ENCODE results near the gene CYP4F22. TPM values are rescaled to one million over a fixed set of nuclear protein-coding genes. Genes with fewer than 3 reads are reported as not detected.
"Not testable (repeated sequence)": the region's sequence is repeated elsewhere in the genome, so short reads cannot be mapped to it uniquely, and the experiment has no call there.

CYP4F22 gene
- total RNA-seq, 1 donor from 2014 or later, result not detected

DNA sequence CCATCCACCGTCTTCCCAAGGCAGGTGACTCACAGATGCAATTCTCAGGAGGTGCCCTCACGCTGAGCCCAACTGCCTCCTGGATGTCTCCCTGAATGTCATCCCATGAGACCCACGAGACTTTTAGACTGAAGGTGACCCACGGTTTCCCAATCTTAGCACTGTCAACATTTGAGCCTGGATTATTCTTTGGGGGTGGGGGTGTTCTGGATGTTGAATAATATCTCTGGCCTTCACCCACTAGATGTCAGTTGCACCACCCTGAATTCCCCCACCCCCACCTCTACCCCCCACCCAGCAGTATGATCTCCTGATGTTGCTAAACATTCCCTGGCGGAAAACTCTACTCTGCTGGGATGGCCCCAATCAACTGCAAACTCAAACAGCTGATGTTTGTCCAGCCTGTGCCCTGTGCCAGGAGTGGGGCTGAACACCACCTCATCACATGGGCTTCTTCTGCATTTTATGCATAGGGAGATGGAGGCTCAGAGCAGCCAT lies 2.2 kb upstream of the CYP4F22 start:
- Mint-ChIP-seq H3K27ac (ENCODE audit: unreplicated experiment) (no peak overlapping the region), H3K4me1 (ENCODE audit: unreplicated experiment) (no peaks in the 10 kb centered on the region), H3K36me3 (ENCODE audit: low read depth, unreplicated experiment) (peaks cover 15% of the 10 kb centered on the region), H3K4me3 (ENCODE audit: unreplicated experiment) (no peak overlapping the region), H3K27me3 (ENCODE audit: unreplicated experiment) (peaks cover 9% of the 10 kb centered on the region), H3K9me3 (ENCODE audit: unreplicated experiment) (peaks cover 44% of the 10 kb centered on the region)
- DNase-seq (ENCODE audit: low spot score), result no peak
- TF ChIP-seq, protein P1, sequence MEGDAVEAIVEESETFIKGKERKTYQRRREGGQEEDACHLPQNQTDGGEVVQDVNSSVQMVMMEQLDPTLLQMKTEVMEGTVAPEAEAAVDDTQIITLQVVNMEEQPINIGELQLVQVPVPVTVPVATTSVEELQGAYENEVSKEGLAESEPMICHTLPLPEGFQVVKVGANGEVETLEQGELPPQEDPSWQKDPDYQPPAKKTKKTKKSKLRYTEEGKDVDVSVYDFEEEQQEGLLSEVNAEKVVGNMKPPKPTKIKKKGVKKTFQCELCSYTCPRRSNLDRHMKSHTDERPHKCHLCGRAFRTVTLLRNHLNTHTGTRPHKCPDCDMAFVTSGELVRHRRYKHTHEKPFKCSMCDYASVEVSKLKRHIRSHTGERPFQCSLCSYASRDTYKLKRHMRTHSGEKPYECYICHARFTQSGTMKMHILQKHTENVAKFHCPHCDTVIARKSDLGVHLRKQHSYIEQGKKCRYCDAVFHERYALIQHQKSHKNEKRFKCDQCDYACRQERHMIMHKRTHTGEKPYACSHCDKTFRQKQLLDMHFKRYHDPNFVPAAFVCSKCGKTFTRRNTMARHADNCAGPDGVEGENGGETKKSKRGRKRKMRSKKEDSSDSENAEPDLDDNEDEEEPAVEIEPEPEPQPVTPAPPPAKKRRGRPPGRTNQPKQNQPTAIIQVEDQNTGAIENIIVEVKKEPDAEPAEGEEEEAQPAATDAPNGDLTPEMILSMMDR (IDR thresholded peaks at IDR 0.05; ENCODE audit: unreplicated experiment), result no peak

- Mint-ChIP-seq H3K27ac (ENCODE audit: unreplicated experiment) (no peak overlapping the region), H3K36me3 (ENCODE audit: low read depth, unreplicated experiment) (peaks cover 10% of the 10 kb centered on the region), H3K4me3 (ENCODE audit: unreplicated experiment) (no peak overlapping the region), H3K9me3 (ENCODE audit: unreplicated experiment) (peaks cover 39% of the 10 kb centered on the region), H3K4me1 (ENCODE audit: unreplicated experiment) (no peaks in the 10 kb centered on the region), H3K27me3 (ENCODE audit: unreplicated experiment) (peaks cover 8% of the 10 kb centered on the region)
- TF ChIP-seq, protein P1 (IDR thresholded peaks at IDR 0.05; ENCODE audit: unreplicated experiment), result no peak
- no peak for DNase-seq (ENCODE audit: low spot score)
Measured at GRCh38 chr19:15507068-15508034, 974 bp upstream of the CYP4F22 start.

DNA sequence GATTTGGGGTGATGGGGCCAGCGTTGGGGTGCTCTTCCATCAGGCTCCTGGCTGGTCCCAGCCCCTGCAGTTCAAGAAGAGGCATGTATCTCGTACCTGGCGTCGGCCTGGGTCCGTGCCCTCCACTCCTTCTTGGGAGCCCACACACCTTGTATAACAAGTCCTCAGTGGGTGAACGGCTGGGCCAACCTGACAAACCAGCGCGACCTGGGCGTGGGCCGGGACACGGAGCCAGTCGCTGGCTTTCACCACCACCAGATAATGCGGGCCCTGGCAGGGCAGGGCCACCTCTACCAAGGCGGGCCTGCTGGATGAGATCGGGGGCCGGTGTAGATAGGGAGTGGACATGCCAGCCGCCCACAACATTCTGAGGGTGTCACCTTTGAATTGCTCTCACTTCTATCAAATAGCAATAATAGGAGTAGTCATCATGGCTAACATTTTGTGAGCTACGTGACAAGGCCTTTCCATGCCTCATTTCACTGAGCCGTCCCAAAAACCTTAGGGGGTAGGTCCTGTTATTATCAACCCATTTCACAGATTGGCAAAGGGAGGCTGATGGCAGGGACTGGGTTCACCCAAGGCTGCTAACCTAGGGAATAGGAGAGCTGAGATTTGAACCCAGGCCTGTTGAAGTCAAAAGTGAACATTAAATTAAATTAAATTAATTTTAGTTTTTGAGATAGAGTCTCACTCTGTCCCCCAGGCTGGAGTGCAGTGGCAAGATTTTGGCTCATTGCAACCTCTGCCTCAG lies 3.5 kb downstream of the CYP4F22 start:
- Mint-ChIP-seq H3K27me3 (ENCODE audit: unreplicated experiment) (peaks cover 8% of the 10 kb centered on the region), H3K4me3 (ENCODE audit: unreplicated experiment) (no peak overlapping the region), H3K27ac (ENCODE audit: unreplicated experiment) (no peak overlapping the region), H3K4me1 (ENCODE audit: unreplicated experiment) (no peaks in the 10 kb centered on the region), H3K36me3 (ENCODE audit: low read depth, unreplicated experiment) (peaks cover 7% of the 10 kb centered on the region), H3K9me3 (ENCODE audit: unreplicated experiment) (peaks cover 35% of the 10 kb centered on the region)
- DNase-seq (ENCODE audit: low spot score), result no peak
- TF ChIP-seq, protein P1 (IDR thresholded peaks at IDR 0.05; ENCODE audit: unreplicated experiment), result no peak

DNA sequence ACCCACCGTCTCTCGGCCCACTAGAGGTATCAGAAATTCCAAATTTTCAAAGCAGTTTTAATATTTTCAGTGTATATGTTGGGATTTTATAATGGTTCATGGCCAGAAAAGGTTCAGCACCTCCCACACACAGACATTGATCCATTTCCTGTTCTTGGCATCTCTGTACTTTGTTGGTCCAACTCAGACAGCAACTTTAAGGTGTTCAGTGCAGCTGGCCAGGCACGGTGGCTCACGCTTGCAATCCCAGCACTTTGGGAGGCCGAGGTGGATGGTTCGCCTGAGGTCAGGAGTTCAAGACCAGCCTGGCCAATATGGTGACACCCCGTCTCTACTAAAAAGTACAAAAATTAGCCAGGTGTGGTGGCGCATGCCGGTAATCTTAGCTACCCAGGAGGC lies 6.9 kb downstream of the CYP4F22 start:
- H3K27me3 Mint-ChIP-seq (ENCODE audit: unreplicated experiment); H3K4me1 Mint-ChIP-seq (ENCODE audit: unreplicated experiment); H3K4me3 Mint-ChIP-seq (ENCODE audit: unreplicated experiment); H3K27ac Mint-ChIP-seq (ENCODE audit: unreplicated experiment); DNase-seq (ENCODE audit: low spot score): not testable (repeated sequence)
- Mint-ChIP-seq H3K9me3 (ENCODE audit: unreplicated experiment) (peaks cover 30% of the 10 kb centered on the region), H3K36me3 (ENCODE audit: low read depth, unreplicated experiment) (peaks cover 11% of the 10 kb centered on the region)

GRCh38 chr19:15516363-15516762 lies 8.0 kb downstream of the CYP4F22 start:
- Mint-ChIP-seq H3K27ac (ENCODE audit: unreplicated experiment) (no peak overlapping the region), H3K4me1 (ENCODE audit: unreplicated experiment) (no peaks in the 10 kb centered on the region), H3K9me3 (ENCODE audit: unreplicated experiment) (peaks cover 30% of the 10 kb centered on the region), H3K36me3 (ENCODE audit: low read depth, unreplicated experiment) (peaks cover 11% of the 10 kb centered on the region), H3K4me3 (ENCODE audit: unreplicated experiment) (no peak overlapping the region), H3K27me3 (ENCODE audit: unreplicated experiment) (peaks cover 5% of the 10 kb centered on the region)
- TF ChIP-seq, protein P1 (IDR thresholded peaks at IDR 0.05; ENCODE audit: unreplicated experiment), result no peak
- no peak for DNase-seq (ENCODE audit: low spot score)

Measured in endothelial cell (in vitro differentiated cells).